IPS-NIHi11 (cell line): ENCODE measurements around the gene ZFP36.

Experiments used
- DNase-seq: peaks from one replicate; pipeline ENCODE4 v3.0.0; 2012; ENCODE audit warnings: mixed read lengths, low spot score

ZFP36 gene

DNA sequence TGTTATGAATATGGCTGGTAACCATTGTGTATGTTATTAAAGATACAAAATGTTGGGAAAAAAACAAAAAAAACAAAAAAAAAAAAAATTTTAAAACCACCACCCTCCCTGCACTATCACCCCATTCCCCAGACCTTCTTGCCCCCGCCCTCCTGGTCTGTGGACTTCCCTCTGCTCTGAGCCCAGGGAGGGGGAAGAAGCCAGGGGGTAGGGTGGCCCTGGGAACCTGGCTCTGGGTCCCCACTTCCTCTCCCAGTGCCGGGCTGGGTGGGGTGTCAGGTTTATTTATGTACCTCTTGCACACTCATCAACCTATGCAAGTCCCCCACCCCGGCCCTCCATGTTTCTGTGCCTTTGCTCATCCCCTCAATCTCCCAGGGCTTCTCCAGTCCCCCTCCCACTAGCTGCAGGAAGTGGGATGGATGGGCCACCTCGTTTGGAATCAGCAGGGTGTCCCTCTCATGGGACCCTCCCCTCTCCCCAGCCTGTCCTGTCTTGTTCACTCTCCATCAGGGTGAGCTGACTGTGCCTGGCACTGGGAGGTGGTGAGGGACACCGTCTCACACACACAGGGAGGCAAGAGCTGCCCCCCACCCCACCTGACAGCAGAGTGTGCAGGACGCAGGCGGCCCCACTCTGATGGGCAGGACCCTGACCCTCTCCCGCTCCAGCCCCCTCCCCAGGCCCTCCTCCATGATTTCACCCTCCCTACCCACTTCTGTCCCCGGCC is 21.6 kb upstream of the ZFP36 start:
- DNase-seq: no peak

DNA sequence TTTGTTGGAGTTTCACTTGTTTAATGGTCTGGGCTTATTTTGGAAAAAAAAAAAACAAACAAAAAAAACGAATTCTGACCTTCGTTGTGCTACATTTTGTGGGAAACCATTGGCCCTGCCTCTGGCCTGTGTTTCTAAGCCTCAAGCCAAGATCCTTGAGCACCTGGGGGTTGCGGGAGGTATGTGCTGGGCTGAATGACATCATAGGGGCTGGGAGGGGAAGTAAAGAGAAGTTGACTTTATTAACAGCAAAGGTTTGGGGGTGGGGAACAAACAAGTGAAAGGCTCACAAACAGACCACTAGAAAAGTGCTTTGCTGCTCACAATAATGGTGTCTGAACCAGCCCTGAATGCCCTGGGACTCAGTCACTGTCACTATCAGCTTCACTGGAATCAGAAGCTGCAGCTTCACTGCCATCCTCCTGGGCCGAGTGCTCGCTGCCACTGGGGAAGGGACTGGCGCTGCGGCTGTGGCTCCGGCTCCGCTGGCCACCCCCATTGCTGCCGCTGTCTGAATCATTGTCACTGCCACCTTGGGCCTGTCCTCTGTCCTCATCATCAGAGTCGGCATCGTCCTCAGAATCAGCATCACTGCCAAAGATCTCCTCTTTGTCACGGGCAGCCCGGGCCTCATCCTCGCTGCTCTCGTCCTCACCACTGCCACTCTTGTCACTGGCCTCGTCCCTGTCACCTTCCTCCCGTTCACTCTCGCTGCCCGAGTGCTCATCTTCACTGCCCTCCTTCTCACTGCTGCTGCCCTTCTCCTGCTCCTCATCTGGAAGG is 20.8 kb upstream of the ZFP36 start:
- no peak for DNase-seq

DNA sequence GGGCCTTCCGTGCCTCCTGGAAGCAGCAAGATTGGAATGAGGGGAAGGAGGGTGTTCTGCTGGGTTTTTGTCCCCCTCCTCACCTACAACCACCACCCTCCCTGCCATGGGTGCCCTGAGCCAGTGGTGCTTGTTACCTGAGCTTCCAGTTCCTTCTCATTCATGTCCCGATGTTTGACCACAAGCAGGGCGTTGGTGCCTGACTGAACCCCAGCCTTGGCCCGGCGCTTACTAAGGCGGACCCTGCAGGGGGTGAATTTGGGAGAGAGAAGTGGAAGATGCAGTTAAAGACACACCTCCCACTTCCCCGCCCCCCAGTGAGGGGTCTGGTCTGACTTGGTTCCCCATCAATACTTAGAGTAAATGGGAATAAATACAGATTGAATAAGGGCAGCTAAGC is 20.1 kb upstream of the ZFP36 start:
- DNase-seq: no peak

DNA sequence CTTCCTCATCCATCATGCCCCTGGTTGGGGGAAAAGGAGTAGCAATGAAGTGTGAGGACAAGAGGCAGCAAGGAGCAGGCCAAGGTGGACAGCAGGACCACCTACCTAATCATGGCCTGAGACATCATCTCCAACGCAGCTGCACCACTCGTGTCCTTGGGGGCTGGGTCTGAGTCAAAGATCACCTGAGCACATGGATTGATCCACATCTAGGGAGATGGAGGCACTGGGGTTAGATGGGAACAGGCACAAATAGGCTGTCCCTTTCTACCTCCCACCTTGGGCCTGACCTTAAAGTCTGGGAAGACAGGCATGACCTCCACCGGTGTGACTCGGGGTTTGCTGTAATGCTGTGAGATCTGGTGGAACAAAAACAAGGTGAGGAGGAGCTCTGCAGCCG is 18.0 kb upstream of the ZFP36 start:
- no peak for DNase-seq

DNA sequence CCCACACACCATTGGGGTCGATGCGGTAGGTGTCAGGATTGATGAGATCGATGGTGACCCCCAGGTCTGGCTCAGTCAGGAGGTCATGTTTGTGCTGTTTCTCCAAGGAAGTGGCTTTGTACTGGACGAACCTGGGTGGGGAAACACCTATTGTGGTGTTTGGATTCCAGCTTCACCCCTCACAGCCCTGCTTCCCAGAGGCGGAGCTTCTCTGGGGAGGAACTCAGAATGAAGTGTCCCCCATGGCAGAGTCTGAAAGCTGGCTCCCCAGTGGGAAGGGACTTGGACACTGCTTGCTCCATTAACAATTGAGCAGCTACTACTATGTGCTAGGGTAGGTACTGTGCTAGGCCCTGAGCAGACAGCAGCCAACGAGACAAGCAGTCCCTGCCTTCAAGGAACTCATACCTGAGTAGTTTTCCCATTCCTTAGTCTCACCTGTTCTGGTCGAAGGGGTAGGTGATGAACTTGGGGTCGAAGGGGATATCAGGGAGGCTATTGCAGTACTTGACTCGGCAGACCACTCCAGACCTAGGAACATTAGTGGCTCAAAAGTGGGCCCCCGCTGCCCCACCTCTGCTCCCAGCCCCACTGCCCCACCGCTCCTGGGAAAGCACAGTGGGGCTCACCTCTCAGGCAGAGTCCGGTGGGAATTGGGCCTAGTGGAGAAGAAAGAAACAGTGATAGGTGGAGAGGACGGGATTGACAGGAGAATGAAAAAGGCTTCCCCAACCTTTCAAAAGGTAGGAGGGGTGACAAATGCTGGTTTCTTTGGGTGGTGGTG is 16.8 kb upstream of the ZFP36 start:
- no peak for DNase-seq

DNA sequence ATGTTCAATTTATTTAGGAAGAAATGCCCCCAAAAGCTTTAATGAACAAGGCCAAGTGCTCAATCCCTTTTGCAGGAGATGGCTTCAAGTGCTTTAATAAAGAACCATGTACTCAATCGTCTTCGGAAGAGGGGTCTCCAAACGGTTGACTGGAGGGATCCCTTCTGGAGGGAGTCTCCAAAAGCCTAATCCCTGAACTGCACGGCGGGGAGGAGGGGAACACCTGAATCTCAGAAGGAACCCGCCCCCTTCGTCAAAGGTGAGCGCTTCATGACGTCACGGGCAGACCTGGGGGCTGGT is 16.2 kb upstream of the ZFP36 start:
- no peak for DNase-seq

DNA sequence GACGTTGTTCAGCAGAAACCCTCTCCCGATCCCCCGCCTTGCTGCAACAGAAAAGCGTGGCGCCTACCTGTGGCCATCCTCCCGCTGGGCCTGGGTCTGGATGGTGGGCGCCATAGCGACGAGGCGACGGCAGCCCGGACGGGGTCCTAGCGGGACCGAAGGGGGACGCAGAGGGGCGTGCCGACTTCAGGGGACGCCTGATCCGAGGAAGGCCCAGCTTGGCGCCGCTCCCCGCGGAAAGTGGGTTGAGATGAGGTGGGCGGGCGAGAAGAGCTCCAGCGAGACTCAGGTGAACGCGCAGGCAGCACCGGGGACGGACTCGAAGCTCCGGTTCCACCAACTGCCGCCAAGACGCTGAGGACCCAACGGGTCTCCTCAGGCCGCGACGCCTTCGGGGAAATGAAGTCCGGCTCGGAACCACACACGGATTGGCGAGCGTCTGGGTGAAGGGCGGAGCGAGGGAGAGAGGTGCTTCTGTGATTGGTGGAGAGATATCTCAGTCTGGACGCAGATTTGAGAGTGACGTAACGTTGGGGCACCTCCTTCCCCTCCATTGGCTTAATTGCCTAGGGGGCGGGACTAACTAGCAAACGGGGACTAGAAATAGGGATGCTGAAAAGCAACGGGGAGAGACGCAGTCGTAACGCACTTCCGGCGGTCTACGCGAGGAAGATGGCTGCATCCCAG is 15.8 kb upstream of the ZFP36 start, which contains the start of the genes MED29 and PAF1:
Gene MED29, plus strand, starts transcription at position 628 of the 687 bp plus-strand sequence. Its CDS starts 45 bp downstream, at position 673.
Gene PAF1, minus strand, starts transcription at position 356 of the 687 bp plus-strand sequence. Its CDS starts 242 bp downstream, at position 114.
- peak; percentile 93 for DNase-seq

DNA sequence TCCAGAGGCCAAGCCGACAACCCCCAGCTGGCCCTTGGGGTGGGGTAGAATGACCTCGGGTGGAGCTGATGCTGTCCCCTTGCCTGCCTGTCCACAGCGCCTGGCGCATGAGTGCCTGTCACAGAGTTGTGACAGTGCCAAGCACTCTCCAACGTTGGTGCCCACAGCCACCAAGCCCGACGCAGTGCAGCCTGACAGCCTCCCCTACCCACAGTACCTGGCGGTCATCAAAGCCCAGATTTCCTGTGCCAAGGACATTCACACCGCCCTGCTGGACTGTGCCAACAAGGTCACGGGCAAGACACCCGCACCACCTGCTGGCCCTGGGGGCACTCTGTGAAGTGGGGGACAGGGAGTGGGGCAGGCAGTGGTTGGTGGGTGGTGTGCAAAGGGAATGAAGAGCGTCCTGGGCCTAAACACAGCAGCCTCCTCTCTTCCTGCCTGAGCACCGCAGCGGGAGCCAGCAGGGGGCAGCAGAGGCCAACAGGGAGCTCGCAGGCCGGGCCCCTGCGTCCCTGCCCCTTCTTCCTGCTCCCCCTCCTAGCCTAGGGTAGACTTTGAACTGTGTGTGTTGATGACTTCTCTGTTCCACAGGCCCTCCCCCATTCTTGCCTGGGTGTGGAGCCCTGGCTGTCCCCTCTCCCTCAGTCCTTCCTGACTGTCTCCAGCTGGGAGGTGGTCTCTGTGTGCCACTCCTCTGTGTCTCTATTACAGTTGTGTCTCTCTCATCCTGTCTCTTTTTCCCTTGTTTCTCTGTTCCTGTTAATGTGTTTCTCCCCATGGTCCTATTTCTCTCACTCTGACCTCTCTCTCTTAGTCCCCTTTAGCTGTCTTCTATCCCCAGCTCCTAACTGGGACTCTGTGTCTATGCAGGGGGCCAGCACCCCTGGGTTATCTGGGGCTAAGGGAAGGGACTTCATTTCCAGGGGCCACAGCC is 9.0 kb upstream of the ZFP36 start:
- peak; percentile 85 for DNase-seq

DNA sequence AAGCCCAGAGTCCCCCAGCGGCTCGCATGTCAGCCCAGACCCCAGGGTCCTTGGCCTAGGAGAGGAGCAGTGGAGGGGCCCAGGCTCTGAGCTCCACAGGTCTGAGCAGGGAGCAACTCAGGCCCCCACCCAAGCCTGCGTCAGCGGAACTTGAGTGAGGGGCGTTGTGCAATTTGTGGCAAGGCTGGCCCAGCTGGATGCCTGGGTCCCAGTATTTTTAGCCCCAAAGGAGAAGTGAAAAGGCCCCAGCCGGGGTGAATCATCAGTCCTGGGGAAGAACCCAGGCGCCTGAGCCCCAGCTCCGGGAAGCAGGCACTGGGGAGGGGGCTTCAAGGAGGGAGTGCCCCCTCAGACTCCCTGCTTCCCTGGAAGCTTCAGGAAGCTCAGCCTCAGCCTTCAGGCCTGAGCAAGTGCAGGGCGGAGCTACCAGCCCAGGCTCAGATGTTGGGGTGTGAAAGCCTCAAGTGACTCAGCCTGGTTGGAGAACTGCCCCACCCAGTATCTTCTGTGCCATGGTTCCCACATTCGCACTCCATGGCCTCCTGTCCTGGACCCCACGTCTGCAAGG is 8.3 kb upstream of the ZFP36 start:
- DNase-seq: no peak

DNA sequence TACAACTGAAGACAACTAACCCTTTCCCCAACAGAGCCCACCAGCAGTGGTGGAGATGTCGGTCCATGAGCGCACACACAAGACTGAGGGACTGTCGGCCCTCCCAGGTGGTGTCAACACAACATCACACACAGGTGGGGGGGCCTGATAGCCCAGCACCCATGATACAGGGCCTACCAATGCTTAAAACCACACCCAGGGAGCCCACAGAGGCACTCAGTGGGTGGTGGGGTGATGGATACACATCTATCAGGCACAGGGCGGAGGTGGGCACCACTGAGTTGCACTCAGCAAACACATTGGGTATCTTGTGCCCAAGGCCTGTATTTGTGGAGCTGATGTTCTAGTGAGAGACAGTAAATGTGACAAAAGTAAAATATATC is 7.0 kb upstream of the ZFP36 start:
- no peak for DNase-seq

DNA sequence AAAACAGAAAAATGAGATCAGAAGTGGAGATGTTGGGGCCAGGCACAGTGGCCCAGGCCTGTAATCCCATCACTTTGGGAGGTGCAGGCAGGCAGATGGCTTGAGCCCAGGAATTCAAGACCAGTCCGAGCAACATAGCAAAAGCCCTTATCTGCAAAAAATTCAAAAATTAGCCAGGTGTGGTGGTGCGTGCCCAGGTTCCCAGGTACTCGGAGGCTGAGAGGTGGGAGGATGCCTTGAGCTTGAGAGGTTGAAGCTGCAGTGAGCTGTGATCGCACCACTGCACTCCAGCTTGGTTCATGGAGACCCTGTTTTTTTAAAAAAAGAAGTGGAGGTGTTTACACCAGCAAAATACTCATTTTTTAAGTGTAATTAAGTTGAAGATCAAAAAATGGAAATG is 6.6 kb upstream of the ZFP36 start:
- DNase-seq: no peak

DNA sequence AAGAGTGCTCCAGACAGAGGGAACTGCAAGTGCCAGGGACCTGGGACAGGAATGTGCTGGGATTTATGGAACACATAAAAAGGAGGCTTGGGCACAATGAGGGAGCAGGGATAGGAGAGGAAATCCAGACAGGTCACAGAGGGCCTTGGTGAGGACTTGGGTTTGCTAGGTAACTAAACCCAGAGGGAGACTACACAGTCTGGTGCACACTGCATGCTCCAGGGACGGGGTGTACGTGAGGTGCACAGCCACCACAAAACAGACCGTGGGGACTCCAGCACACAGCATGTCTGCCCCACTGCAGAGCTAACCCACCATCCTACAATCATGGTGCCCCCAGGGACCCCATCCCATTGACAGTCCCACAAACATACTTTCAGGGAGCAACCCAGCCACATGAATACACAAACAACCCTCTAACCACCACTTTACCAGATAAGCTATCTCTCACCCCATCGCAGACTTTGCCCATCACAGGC is 5.5 kb upstream of the ZFP36 start:
- DNase-seq: no peak

DNA sequence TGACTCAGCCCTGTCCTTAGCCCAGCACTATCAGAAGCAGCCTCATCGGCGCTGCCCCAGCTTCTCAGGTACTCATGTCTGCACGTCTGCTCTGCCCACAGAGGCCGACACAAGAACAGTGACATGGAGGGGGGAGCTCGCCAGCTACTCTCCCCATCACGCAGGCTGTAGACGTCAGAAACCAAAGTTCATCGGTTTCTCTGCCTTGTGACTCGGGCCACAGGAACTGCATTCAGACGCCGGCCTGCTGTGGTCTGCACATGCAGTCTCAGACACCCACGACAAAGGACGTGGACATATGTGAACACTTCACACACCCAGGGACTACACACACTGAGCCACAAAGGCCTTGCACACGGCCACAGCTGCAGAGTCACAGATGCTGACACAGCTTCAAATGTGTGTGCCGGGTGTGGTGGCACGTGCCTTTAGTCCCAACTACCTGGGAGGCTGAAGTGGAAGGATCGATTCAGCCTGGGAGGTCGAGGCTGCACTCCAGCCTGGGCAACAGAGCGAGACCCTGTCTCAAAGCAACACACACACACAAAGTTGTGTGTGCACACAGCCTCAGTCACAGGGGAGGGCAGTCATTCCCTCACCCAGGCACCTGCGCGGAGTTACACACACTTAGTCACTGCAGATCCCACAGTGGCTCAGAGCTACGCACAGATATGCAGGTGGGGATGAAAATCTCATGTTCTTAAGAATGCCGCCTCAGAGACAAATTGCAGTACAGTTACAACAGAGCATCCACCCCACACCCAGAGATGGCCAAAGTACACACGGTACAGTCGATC is 4.9 kb upstream of the ZFP36 start:
- no peak for DNase-seq

DNA sequence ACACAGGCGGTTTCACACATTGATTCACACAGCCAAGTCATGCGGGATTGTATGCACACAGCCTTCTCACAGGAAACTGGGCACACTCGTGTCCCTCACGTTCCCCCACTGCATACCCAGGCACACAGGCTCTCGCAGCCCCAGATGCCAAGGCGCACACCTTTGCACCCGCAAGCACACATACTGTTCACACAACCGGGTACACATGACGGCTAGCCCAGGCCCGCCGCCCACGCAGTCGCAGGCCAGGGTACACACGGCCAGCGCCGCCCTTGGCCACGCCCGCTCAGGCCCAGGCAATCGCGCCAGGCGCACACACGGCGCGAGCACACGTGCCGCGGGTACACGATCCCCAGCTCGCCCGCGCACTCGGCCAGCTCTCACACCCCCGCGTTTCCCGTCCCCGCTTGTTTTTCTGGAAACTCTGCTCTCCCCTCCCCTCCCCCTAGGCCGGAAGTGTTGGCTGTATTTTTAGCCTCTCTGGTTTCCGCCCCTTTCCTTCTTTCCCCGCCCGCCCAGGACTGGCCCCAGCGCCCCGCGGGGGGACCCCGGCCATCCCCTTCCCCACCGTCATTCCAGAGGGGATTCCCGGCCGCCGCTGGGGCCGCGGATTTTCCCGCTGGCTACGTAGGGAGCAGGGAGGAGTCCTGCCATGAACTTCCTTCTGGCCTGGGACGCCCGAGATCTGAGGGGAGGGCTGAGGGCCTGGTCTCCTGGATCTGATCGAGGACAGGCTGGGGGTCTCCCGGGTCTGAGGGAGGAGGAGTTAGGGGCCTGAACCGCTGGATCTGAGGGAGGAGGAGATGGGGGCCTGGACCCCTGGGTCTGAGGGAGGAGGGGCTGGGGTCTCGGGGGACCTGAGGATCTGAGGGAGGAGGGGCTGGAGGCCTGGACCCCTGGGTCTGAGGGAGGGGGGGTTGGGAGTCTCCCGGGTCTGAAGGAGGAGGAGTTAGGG is 4.0 kb upstream of the ZFP36 start:
- peak; percentile 79 for DNase-seq

DNA sequence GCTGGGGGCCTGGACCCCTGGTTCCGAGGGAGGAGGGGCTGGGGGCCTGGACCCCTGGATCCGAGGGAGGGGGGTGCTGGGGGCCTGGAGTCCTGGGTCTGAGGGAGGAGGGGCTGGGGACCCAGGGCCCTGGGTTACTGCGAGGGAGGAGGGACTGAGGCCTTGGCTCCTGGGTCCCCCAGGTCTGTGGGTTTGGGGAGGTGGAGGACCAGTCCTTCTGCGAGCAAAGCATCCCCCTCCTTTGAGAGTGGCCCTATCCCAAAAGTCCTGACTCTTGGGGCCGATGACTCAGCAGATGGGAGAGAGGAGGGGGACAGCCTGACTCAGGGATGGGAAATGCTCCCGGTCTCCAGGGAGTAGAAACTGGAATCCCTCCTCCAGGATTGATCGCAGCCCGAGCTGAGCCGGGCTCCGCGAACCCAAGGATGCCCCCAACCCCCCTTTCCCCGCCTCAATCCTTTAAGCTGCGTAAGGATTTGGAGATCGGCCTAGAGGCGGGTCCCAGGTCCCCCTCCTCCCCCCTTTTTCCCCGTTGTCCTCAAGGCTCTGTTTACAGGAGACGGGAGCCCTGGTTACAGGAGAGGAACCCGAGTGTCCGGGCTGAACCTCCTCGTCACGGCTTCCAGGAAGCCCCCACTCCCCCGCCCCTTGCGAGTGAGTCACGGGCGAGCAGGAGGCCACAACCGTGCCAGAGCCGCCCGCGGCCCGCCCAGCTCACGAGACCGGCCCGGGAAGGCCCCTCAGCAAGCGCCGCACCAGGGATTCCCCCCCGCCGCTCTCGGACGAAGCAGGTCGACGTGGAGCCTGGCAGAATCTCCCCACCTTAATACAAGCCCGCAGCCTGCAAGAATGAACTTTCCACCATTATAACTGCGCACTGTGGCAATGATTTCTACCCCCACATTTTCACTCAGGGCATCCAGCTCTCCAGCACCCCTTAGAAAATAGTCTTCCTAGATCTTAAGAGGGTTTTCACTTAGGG is 3.0 kb upstream of the ZFP36 start:
- no peak for DNase-seq

DNA sequence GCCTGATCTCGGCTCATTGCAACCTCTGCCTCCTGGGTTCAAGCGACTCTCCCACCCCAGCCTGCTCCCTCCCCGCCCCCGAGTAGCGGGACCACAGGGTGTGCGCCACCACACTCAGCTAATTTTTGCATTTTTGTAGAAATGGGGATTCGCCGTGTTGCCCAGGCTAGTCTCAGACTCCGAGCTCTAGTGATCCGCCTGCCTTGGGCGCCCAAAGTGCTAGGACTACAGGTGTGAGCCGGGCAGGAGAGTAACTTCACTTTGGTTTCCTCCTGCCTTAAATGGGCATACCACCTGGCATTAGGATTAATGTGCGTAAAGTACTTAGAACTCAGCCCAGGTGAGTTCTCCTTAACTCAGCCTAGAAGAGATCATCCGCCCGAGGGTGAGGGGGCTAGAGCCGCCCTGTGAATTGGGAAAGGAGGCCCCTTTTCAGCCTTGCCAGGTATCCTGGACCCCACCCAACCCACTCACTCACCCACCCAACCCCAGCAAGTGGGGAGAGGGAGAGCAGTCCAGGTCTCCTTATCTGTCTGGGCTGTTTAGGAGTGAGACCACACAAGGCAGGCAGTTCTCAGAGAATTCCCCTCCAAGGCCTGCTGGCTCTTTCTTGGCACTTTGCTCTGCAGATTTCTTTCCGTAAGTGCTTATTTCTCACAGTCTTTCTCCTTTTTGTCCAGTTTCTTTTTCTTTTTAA is 1.2 kb upstream of the ZFP36 start:
- no peak for DNase-seq
